Gastroesophageal sphincter (tissue), 4 donors: ENCODE measurements around the gene CSNK2A1. TPM values are rescaled to one million over a fixed set of nuclear protein-coding genes. Genes with fewer than 3 reads are reported as not detected.

Experiments
- ATAC-seq: fragments of 150-250 bp; one replicate; pipeline ENCODE4 v1.9.1; 2016; ENCODE audit warnings: mild to moderate bottlenecking, moderate library complexity
- H3K27ac ChIP-seq, 4 donors: fragments of 200-600 bp; sonication (generic) in 3 of 4; 1 replicate in 3 of 4; 2 replicates in 1 of 4; pipeline ENCODE4 v1.5.1; 2016 to 2019
- H3K27me3 ChIP-seq: fragments of 200-600 bp; sonication (generic); one replicate; pipeline ENCODE4 v1.5.1; 2019
- H3K36me3 ChIP-seq, 2 donors: fragments of 200-600 bp; sonication (generic); one replicate each; pipeline ENCODE4 v1.5.1; 2019; ENCODE audit warnings: control low read depth in 1 of 2
- H3K4me1 ChIP-seq, 3 donors: fragments of 200-600 bp; sonication (generic); 1 replicate in 2 of 3; 2 replicates in 1 of 3; pipeline ENCODE4 v1.5.1; 2016 to 2019; ENCODE audit warnings: control low read depth in 2 of 3
- H3K4me3 ChIP-seq, 2 donors: fragments of 200-600 bp; sonication (generic); one replicate each; pipeline ENCODE4 v1.5.1; 2019; ENCODE audit warnings: mild to moderate bottlenecking in 1 of 2, moderate library complexity in 1 of 2
- H3K9me3 ChIP-seq, 3 donors: fragments of 200-600 bp; sonication (generic); one replicate each; pipeline ENCODE4 v1.5.1; 2017 to 2019; ENCODE audit warnings: control low read depth in 2 of 3
- EP300 ChIP-seq: sonication (generic); formaldehyde crosslinking; IDR thresholded peaks from one replicate; pipeline ENCODE4 v1.6.1; 2017; ENCODE audit warnings: antibody characterized with exemption, mild to moderate bottlenecking
- POLR2A ChIP-seq, 2 donors: fragments of 450-650 bp; IDR thresholded peaks; one replicate each; pipeline ENCODE4 v1.6.1; 2017; ENCODE audit warnings: antibody characterized with exemption in 2 of 2, mild to moderate bottlenecking in 2 of 2, moderate library complexity in 1 of 2
- POLR2AphosphoS5 ChIP-seq: sonication (generic); formaldehyde crosslinking; IDR thresholded peaks from one replicate; pipeline ENCODE4 v1.6.1; 2017; ENCODE audit warnings: antibody characterized with exemption
- WGBS, 2 donors: methylation state at CpG; one replicate each; pipeline ENCODE4 v1.1.5; 2018; ENCODE audit warnings: low coverage in 1 of 2; 5-methylcytosine and 5-hydroxymethylcytosine counted together
- total RNA-seq, 4 donors: library from RNA; depleted of rRNA; stranded (reverse); fragments of >200 nt; gene quantifications; one replicate each; pipeline ENCODE4 v1.1.0, GENCODE V29; 2016
- TF ChIP-seq, protein P1 (sequence below), 4 experiments: fragments of 200-600 bp in 2 of 4; fragments of 450-650 bp in 2 of 4; sonication (generic) in 1 of 4; IDR thresholded peaks; one replicate each; pipeline ENCODE4 v1.5.1; 2017 to 2019; ENCODE audit warnings: antibody characterized with exemption in 4 of 4, mild to moderate bottlenecking in 2 of 4, moderate library complexity in 2 of 4

Gene CSNK2A1
- total RNA-seq, 4 donors from 2014 or later, result 69.1 to 109 (median 92.2) TPM

DNA sequence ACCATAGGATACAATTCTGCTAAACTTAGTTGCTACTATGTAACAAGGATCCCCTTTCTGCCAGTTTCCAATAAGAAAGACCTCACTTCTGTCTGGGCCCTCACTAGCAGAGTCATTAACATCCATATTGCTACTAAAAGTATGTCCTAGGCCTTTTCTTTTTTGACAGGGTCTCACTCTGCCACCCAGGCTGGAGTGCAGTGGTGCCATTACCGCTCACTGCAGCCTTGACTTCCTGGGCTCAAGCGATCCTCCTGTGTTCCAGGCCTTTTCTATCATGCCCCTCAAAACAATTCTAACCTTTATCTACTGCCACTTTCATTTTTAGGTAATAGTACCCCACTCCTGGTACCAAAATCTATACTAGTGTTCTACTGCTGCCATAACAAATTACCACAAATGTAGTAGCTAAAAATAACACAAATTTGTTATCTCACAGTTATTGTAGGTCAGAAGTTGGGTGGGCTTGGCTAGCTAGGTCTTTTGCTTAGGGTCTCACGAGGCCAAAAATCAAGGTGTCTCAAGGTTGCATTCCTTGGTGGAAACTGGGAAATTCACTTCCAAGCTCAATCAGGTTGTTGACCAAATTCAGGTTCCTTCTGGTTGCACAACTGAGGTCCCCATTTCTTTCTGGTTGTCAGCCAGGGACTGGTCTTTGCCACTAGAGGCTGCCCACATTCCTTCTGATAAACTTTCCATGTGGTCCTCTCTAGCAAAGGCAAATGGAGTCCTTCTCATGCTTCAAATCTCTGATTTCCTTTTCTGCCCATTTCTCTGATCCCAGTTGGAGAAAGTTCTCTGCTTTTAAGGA is 3.0 kb downstream of the CSNK2A1 start:
- no peak overlapping the region for H3K4me3 ChIP-seq
- TF ChIP-seq, protein P1, sequence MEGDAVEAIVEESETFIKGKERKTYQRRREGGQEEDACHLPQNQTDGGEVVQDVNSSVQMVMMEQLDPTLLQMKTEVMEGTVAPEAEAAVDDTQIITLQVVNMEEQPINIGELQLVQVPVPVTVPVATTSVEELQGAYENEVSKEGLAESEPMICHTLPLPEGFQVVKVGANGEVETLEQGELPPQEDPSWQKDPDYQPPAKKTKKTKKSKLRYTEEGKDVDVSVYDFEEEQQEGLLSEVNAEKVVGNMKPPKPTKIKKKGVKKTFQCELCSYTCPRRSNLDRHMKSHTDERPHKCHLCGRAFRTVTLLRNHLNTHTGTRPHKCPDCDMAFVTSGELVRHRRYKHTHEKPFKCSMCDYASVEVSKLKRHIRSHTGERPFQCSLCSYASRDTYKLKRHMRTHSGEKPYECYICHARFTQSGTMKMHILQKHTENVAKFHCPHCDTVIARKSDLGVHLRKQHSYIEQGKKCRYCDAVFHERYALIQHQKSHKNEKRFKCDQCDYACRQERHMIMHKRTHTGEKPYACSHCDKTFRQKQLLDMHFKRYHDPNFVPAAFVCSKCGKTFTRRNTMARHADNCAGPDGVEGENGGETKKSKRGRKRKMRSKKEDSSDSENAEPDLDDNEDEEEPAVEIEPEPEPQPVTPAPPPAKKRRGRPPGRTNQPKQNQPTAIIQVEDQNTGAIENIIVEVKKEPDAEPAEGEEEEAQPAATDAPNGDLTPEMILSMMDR (IDR thresholded peaks at IDR 0.05), result no peak
- no peak for TF ChIP-seq POLR2A (IDR thresholded peaks at IDR 0.05)
- no peak for TF ChIP-seq EP300
- no peak for TF ChIP-seq POLR2AphosphoS5
- 100% methylated on average over 3 of the region's 3 CpGs for WGBS, 2 donors
- H3K27me3 ChIP-seq, result no peaks in the 10 kb centered on the region
- H3K27ac ChIP-seq, result peak overlapping the region in 1 of 4 donors; percentile 14
- no peaks in the 10 kb centered on the region for H3K36me3 ChIP-seq
- peaks cover 0 to 5% (median 0%) of the 10 kb centered on the region in 3 donors for H3K9me3 ChIP-seq
- peaks cover 9 to 68% (median 15%) of the 10 kb centered on the region in 3 donors for H3K4me1 ChIP-seq
- no peak for ATAC-seq

DNA sequence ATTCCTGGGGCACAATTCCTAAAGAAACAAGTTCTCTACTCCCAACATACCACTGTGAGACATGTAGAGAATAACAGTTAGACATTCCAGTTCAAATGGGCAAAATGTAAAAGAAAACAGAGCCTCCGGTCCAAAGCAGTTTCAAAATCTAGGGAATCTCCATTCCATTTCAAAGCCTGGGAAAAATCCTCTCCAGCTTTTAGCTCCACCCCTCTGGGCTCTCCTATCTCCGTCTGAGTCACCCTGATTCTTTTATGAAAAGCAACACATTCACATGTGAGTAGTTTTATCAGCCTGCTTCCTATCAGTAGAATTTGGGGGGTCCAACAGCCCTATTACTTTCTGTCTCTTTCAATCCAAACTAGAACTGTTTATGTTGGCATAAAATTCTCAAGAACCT is 3.7 kb downstream of the CSNK2A1 start:
- Histone ChIP-seq H3K36me3 (no peaks in the 10 kb centered on the region), H3K9me3 (peaks cover 0 to 5% (median 0%) of the 10 kb centered on the region in 3 donors), H3K4me3 (no peak overlapping the region), H3K4me1 (peaks cover 9 to 75% (median 18%) of the 10 kb centered on the region in 3 donors), H3K27ac (peak overlapping the region in 1 of 4 donors; percentile 14), H3K27me3 (no peaks in the 10 kb centered on the region)
- ATAC-seq, result no peak
- WGBS, 2 donors, result 31 to 36% methylated on average over 2 of the region's 2 CpGs
- TF ChIP-seq EP300, result no peak
- TF ChIP-seq POLR2A (IDR thresholded peaks at IDR 0.05), result no peak
- TF ChIP-seq, protein P1 (IDR thresholded peaks at IDR 0.05), result no peak
- no peak for TF ChIP-seq POLR2AphosphoS5

- ATAC-seq, result no peak
- WGBS, 2 donors, result 57 to 94% methylated on average over 2 of the region's 2 CpGs
- H3K4me1 ChIP-seq, result peaks cover 9 to 75% (median 16%) of the 10 kb centered on the region in 3 donors
- H3K4me3 ChIP-seq, result no peak overlapping the region
- H3K36me3 ChIP-seq, result no peaks in the 10 kb centered on the region
- H3K27ac ChIP-seq, result no peak overlapping the region
- TF ChIP-seq POLR2AphosphoS5 (no peak), POLR2A (IDR thresholded peaks at IDR 0.05) (no peak), EP300 (no peak)
- TF ChIP-seq, protein P1 (IDR thresholded peaks at IDR 0.05), result no peak
- H3K9me3 ChIP-seq, result peaks cover 0 to 5% (median 0%) of the 10 kb centered on the region in 3 donors
- H3K27me3 ChIP-seq, result no peaks in the 10 kb centered on the region
Measured at GRCh38 chr20:539191-539590, 4.4 kb downstream of the CSNK2A1 start.

DNA sequence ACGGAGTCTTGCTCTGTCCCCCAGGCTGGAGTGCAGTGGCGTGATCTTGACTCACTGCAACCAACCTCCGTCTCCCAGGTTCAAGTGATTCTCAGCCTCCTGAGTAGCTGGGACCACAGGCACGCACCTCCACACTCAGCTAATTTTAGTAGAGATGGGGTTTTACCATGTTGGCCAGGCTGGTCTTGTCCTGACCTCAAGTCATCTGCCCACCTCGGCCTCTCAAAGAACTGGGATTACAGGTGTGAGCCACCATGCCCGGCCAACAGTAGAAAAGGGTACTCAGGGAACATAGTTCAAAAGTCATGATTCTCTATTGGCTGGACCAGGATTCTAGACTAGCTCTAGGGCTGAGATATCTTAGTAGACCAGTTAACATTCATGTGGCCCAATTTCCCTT is 5.6 kb downstream of the CSNK2A1 start:
- Histone ChIP-seq H3K27me3 (no peaks in the 10 kb centered on the region), H3K4me3 (no peak overlapping the region), H3K36me3 (no peaks in the 10 kb centered on the region), H3K9me3 (peaks cover 0 to 5% (median 0%) of the 10 kb centered on the region in 3 donors), H3K27ac (no peak overlapping the region), H3K4me1 (peaks cover 9 to 84% (median 15%) of the 10 kb centered on the region in 3 donors)
- WGBS, 2 donors, result 89 to 93% methylated on average over 3 to 5 of the region's 6 CpGs
- TF ChIP-seq POLR2A (IDR thresholded peaks at IDR 0.05), result no peak
- no peak for TF ChIP-seq POLR2AphosphoS5
- TF ChIP-seq, protein P1 (IDR thresholded peaks at IDR 0.05), result no peak
- TF ChIP-seq EP300, result no peak
- no peak for ATAC-seq
